Chondrocyte (in vitro differentiated cells): ENCODE data around the gene CHST11. TPM values are rescaled to one million over a fixed set of nuclear protein-coding genes. Genes with fewer than 3 reads are reported as not detected.

Experiments used
- DNase-seq: peaks from one replicate; pipeline ENCODE4 v3.0.0; 2021; ENCODE audit warnings: mixed read lengths, low spot score
- H3K27ac Mint-ChIP-seq: one replicate; pipeline ENCODE4 v1.8.0; 2021; ENCODE audit warnings: mild to moderate bottlenecking, moderate library complexity, mixed read lengths; ENCODE audit not compliant: unreplicated experiment
- H3K27me3 Mint-ChIP-seq: 2 replicates; pipeline ENCODE4 v1.8.0; 2021; ENCODE audit warnings: low read depth, mixed read lengths
- H3K36me3 Mint-ChIP-seq: 2 replicates; pipeline ENCODE4 v1.8.0; 2021; ENCODE audit warnings: low read depth, mixed read lengths
- H3K4me1 Mint-ChIP-seq: 2 replicates; pipeline ENCODE4 v1.8.0; 2021; ENCODE audit warnings: low read depth, mild to moderate bottlenecking, mixed read lengths
- H3K4me3 Mint-ChIP-seq: one replicate; pipeline ENCODE4 v1.8.0; 2021; ENCODE audit warnings: mild to moderate bottlenecking, moderate library complexity, mixed read lengths; ENCODE audit not compliant: unreplicated experiment
- H3K9me3 Mint-ChIP-seq: 2 replicates; pipeline ENCODE4 v1.8.0; 2021; ENCODE audit warnings: low read depth, mixed read lengths
- CTCF ChIP-seq: fragments of 200-600 bp; sonication (generic); IDR thresholded peaks from 2 replicates; pipeline ENCODE4 v1.5.0; 2021; ENCODE audit warnings: antibody characterized with exemption, mild to moderate bottlenecking, moderate library complexity
- total RNA-seq: library from RNA; stranded (reverse); gene quantifications from 3 replicates; pipeline ENCODE4 v1.2.1, GENCODE V29; 2021

Gene CHST11
- total RNA-seq, 1 donor from 2014 or later = 6.2 TPM

GRCh38 chr12:104435765-104436164 is 21.0 kb upstream of the CHST11 start:
- H3K27me3 Mint-ChIP-seq = peaks cover 18% of the 10 kb centered on the region
- DNase-seq = no peak
- H3K4me1 Mint-ChIP-seq = no peaks in the 10 kb centered on the region
- H3K4me3 Mint-ChIP-seq = no peak overlapping the region
- no peak for TF ChIP-seq CTCF
- H3K9me3 Mint-ChIP-seq = no peaks in the 10 kb centered on the region
- H3K27ac Mint-ChIP-seq = no peak overlapping the region
- H3K36me3 Mint-ChIP-seq = no peaks in the 10 kb centered on the region

- no peak for TF ChIP-seq CTCF
- H3K4me3 Mint-ChIP-seq = no peak overlapping the region
- no peaks in the 10 kb centered on the region for H3K4me1 Mint-ChIP-seq
- H3K27me3 Mint-ChIP-seq = peaks cover 18% of the 10 kb centered on the region
- H3K9me3 Mint-ChIP-seq = no peaks in the 10 kb centered on the region
- no peak for DNase-seq
- H3K36me3 Mint-ChIP-seq = no peaks in the 10 kb centered on the region
- no peak overlapping the region for H3K27ac Mint-ChIP-seq
These were observed 20.0 kb upstream of the CHST11 start for GRCh38 chr12:104436790-104437189.

GRCh38 chr12:104438134-104438533 is 18.6 kb upstream of the CHST11 start:
- no peaks in the 10 kb centered on the region for H3K4me1 Mint-ChIP-seq
- no peak overlapping the region for H3K27ac Mint-ChIP-seq
- H3K36me3 Mint-ChIP-seq = no peaks in the 10 kb centered on the region
- no peaks in the 10 kb centered on the region for H3K9me3 Mint-ChIP-seq
- H3K27me3 Mint-ChIP-seq = peaks cover 15% of the 10 kb centered on the region
- no peak for DNase-seq
- TF ChIP-seq CTCF = no peak
- H3K4me3 Mint-ChIP-seq = no peak overlapping the region

- DNase-seq = no peak
- Mint-ChIP-seq H3K27ac (no peak overlapping the region), H3K36me3 (no peaks in the 10 kb centered on the region), H3K9me3 (no peaks in the 10 kb centered on the region), H3K4me1 (no peaks in the 10 kb centered on the region), H3K4me3 (no peak overlapping the region), H3K27me3 (peaks cover 17% of the 10 kb centered on the region)
- no peak for TF ChIP-seq CTCF
These were observed 17.6 kb upstream of the CHST11 start for GRCh38 chr12:104439137-104439536.

- Mint-ChIP-seq H3K4me3 (no peak overlapping the region), H3K36me3 (no peaks in the 10 kb centered on the region), H3K9me3 (no peaks in the 10 kb centered on the region), H3K4me1 (no peaks in the 10 kb centered on the region), H3K27ac (no peak overlapping the region), H3K27me3 (peaks cover 4% of the 10 kb centered on the region)
- TF ChIP-seq CTCF = no peak
- no peak for DNase-seq
These were observed 13.7 kb upstream of the CHST11 start for GRCh38 chr12:104443008-104443407.
